ENCODE measurements around the gene PHF3. TPM values are rescaled to one million over a fixed set of nuclear protein-coding genes. Genes with fewer than 3 reads are reported as not detected.

PHF3 gene
- total RNA-seq, 1 donor from 2014 or later: 50.6 TPM

GRCh38 chr6:63598049-63599036 lies 37.3 kb upstream of the PHF3 start:
- H3K4me1 Mint-ChIP-seq (ENCODE audit: unreplicated experiment): peaks cover 7% of the 10 kb centered on the region
- H3K27me3 Mint-ChIP-seq: no peaks in the 10 kb centered on the region
- DNase-seq (ENCODE audit: extremely low spot score, unreplicated experiment): no peak
- H3K27ac Mint-ChIP-seq: peak overlapping the region; percentile 91
- no peaks in the 10 kb centered on the region for H3K36me3 Mint-ChIP-seq
- peak; percentile 89 for TF ChIP-seq CTCF (conservative IDR thresholded peaks at IDR 0.05)
- H3K4me3 Mint-ChIP-seq: peak overlapping the region; percentile 99
- H3K9me3 Mint-ChIP-seq: no peaks in the 10 kb centered on the region

GRCh38 chr6:63599243-63599642 lies 36.4 kb upstream of the PHF3 start:
- Mint-ChIP-seq H3K27me3 (no peaks in the 10 kb centered on the region), H3K9me3 (no peaks in the 10 kb centered on the region), H3K27ac (peak overlapping the region; percentile 91), H3K4me1 (ENCODE audit: unreplicated experiment) (peaks cover 7% of the 10 kb centered on the region), H3K4me3 (peak overlapping the region; percentile 99), H3K36me3 (no peaks in the 10 kb centered on the region)
- TF ChIP-seq CTCF (conservative IDR thresholded peaks at IDR 0.05): no peak
- DNase-seq (ENCODE audit: extremely low spot score, unreplicated experiment): no peak

GRCh38 chr6:63600136-63600535 lies 35.5 kb upstream of the PHF3 start:
- no peaks in the 10 kb centered on the region for H3K9me3 Mint-ChIP-seq
- peaks cover 7% of the 10 kb centered on the region for H3K4me1 Mint-ChIP-seq (ENCODE audit: unreplicated experiment)
- no peak for DNase-seq (ENCODE audit: extremely low spot score, unreplicated experiment)
- H3K4me3 Mint-ChIP-seq: no peak overlapping the region
- H3K27ac Mint-ChIP-seq: no peak overlapping the region
- H3K36me3 Mint-ChIP-seq: no peaks in the 10 kb centered on the region
- no peak for TF ChIP-seq CTCF (conservative IDR thresholded peaks at IDR 0.05)
- no peaks in the 10 kb centered on the region for H3K27me3 Mint-ChIP-seq

GRCh38 chr6:63609231-63609630 lies 26.4 kb upstream of the PHF3 start:
- no peaks in the 10 kb centered on the region for H3K27me3 Mint-ChIP-seq
- DNase-seq (ENCODE audit: extremely low spot score, unreplicated experiment): no peak
- no peak for TF ChIP-seq CTCF (conservative IDR thresholded peaks at IDR 0.05)
- H3K4me1 Mint-ChIP-seq (ENCODE audit: unreplicated experiment): no peaks in the 10 kb centered on the region
- no peaks in the 10 kb centered on the region for H3K9me3 Mint-ChIP-seq
- H3K4me3 Mint-ChIP-seq: no peak overlapping the region
- H3K36me3 Mint-ChIP-seq: no peaks in the 10 kb centered on the region
- H3K27ac Mint-ChIP-seq: no peak overlapping the region

- Mint-ChIP-seq H3K36me3 (no peaks in the 10 kb centered on the region), H3K9me3 (no peaks in the 10 kb centered on the region)
Measured at GRCh38 chr6:63610944-63611343, 24.7 kb upstream of the PHF3 start.

More at GRCh38 chr6:63610944-63611343, 24.7 kb upstream of the PHF3 start:
- no peak for TF ChIP-seq CTCF (conservative IDR thresholded peaks at IDR 0.05)
- DNase-seq (ENCODE audit: extremely low spot score, unreplicated experiment): no peak
- Mint-ChIP-seq H3K27me3 (no peaks in the 10 kb centered on the region), H3K4me1 (ENCODE audit: unreplicated experiment) (no peaks in the 10 kb centered on the region), H3K27ac (no peak overlapping the region), H3K4me3 (no peak overlapping the region)
